Astrocyte (in vitro differentiated cells and primary cell): ENCODE results near the gene DENND11. TPM values are rescaled to one million over a fixed set of nuclear protein-coding genes. Genes with fewer than 3 reads are reported as not detected.
A peak's percentile ranks its signal among the peaks of the same experiment; 100 is the strongest.

Source experiments
- DNase-seq: peaks from one replicate; pipeline ENCODE4 v3.0.0-alpha.2; 2010; ENCODE audit warnings: low read depth
- FAIRE-seq: peaks from 2 replicates; lab custom pipeline; 2011; peaks lifted over from hg19 to GRCh38; lab: Jason Lieb, UNC
- H2AFZ ChIP-seq: 2 replicates; pipeline ENCODE4 v1.6.0; 2012; ENCODE audit warnings: low read depth, low read length, inconsistent platforms
- H3K27ac ChIP-seq: 2 replicates; pipeline ENCODE4 v1.5.1; 2011; ENCODE audit warnings: low read depth, low read length, inconsistent platforms
- H3K27me3 ChIP-seq: 2 replicates; pipeline ENCODE4 v1.6.0; 2011; ENCODE audit warnings: low read length, inconsistent platforms; ENCODE audit not compliant: insufficient read depth
- H3K36me3 ChIP-seq: 2 replicates; pipeline ENCODE4 v1.5.1; 2011; ENCODE audit warnings: low read length, inconsistent platforms; ENCODE audit not compliant: insufficient read depth
- H3K4me1 ChIP-seq: 2 replicates; pipeline ENCODE4 v1.5.1; 2011; ENCODE audit warnings: low read length, inconsistent platforms; ENCODE audit not compliant: insufficient read depth
- H3K4me2 ChIP-seq: 2 replicates; pipeline ENCODE4 v1.6.0; 2012; ENCODE audit warnings: low read length, inconsistent platforms
- H3K4me3 ChIP-seq: 2 replicates; pipeline ENCODE4 v1.5.1; 2011; ENCODE audit warnings: low read depth, mild to moderate bottlenecking, low read length, inconsistent platforms; ENCODE audit not compliant: insufficient read depth
- H3K79me2 ChIP-seq: 2 replicates; pipeline ENCODE4 v1.6.0; 2012; ENCODE audit warnings: mild to moderate bottlenecking, low read length, inconsistent platforms; ENCODE audit not compliant: insufficient read depth
- H3K9ac ChIP-seq: 2 replicates; pipeline ENCODE4 v1.6.0; 2012; ENCODE audit warnings: mild to moderate bottlenecking, low read length, inconsistent platforms
- H3K9me3 ChIP-seq: 2 replicates; pipeline ENCODE4 v1.5.1; 2012; ENCODE audit warnings: low read depth, mild to moderate bottlenecking, low read length, inconsistent platforms; ENCODE audit not compliant: insufficient read depth
- H4K20me1 ChIP-seq: 2 replicates; pipeline ENCODE4 v1.6.0; 2012; ENCODE audit warnings: low read length, inconsistent platforms; ENCODE audit not compliant: insufficient read depth
- H3K27ac Mint-ChIP-seq: one replicate; pipeline ENCODE4 v1.8.0; 2021; ENCODE audit warnings: mild to moderate bottlenecking, mixed read lengths; ENCODE audit not compliant: unreplicated experiment
- H3K27me3 Mint-ChIP-seq: one replicate; pipeline ENCODE4 v1.8.0; 2021; ENCODE audit warnings: low read depth, mixed read lengths; ENCODE audit not compliant: unreplicated experiment
- H3K36me3 Mint-ChIP-seq: one replicate; pipeline ENCODE4 v1.8.0; 2021; ENCODE audit warnings: low read depth, mixed read lengths; ENCODE audit not compliant: unreplicated experiment
- H3K4me1 Mint-ChIP-seq: one replicate; pipeline ENCODE4 v1.8.0; 2021; ENCODE audit warnings: low read depth, mixed read lengths; ENCODE audit not compliant: unreplicated experiment
- H3K4me3 Mint-ChIP-seq: one replicate; pipeline ENCODE4 v1.8.0; 2021; ENCODE audit warnings: mild to moderate bottlenecking, moderate library complexity, mixed read lengths; ENCODE audit not compliant: unreplicated experiment
- H3K9me3 Mint-ChIP-seq: one replicate; pipeline ENCODE4 v1.8.0; 2021; ENCODE audit warnings: mild to moderate bottlenecking, mixed read lengths; ENCODE audit not compliant: unreplicated experiment
- EZH2 ChIP-seq: IDR thresholded peaks from 2 replicates; pipeline ENCODE4 v1.6.1; 2012; ENCODE audit warnings: mild to moderate bottlenecking, low read length, inconsistent platforms; ENCODE audit not compliant: insufficient read depth
- total RNA-seq: library from RNA; stranded (reverse); gene quantifications from 2 replicates; pipeline ENCODE4 v1.2.1, GENCODE V29; 2021
- TF ChIP-seq, protein P1 (sequence below): IDR thresholded peaks from 2 replicates; pipeline ENCODE4 v1.5.1; 2011; ENCODE audit warnings: low read depth, mild to moderate bottlenecking, inconsistent platforms, low read length, moderate library complexity; ENCODE audit not compliant: insufficient read depth

DENND11 gene
- total RNA-seq, 1 donor from 2014 or later, result 10.5 TPM

DNA sequence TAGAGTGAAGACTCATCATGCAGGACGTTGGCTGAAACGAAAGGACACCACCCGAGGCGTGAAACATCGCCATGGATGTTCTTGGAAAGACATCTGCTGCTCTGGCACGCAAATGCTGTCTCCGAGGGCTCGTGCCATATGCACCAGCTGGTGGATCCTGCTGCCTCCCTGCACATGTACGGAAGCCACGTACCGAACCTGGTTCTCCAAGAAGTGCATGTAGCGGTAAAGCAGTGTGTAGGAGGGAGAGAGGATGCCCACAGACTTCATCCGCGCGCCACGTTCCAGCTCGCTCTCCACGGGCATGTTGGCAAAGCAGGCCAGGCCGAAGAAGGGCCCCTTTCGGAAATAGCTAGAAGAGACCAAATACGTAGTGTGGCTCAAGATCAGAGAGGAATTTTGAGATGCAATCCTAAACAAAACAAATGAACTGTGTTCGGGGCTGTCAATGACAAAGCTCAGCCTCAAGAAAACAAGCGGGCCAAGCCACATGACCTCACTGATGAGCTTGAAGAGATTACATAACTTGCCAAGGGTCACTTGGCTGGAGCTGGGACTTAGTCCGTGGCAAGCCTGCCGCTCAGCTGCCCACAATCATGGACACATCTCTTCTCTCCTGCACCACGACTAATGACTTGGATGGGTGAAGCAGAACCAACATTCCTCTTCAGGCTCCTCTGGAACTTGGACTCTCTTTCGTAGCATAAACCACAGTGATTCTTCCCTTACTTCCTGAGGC is 16.5 kb downstream of the DENND11 start:
- H3K4me1 Mint-ChIP-seq, result no peaks in the 10 kb centered on the region
- H3K4me3 Mint-ChIP-seq, result no peak overlapping the region
- H3K9me3 Mint-ChIP-seq, result no peaks in the 10 kb centered on the region
- H3K27me3 ChIP-seq, result no peaks in the 10 kb centered on the region
- no peaks in the 10 kb centered on the region for H3K9me3 ChIP-seq
- DNase-seq (peak; percentile 53), FAIRE-seq (no peak)
- H3K36me3 ChIP-seq, result peaks cover 17% of the 10 kb centered on the region
- no peak overlapping the region for H3K4me3 ChIP-seq
- H3K27ac Mint-ChIP-seq, result no peak overlapping the region
- no peaks in the 10 kb centered on the region for H3K4me1 ChIP-seq
- peaks cover 30% of the 10 kb centered on the region for H4K20me1 ChIP-seq
- no peak overlapping the region for H3K4me2 ChIP-seq
- H3K27ac ChIP-seq, result no peak overlapping the region
- peaks cover 4% of the 10 kb centered on the region for H3K79me2 ChIP-seq
- H3K36me3 Mint-ChIP-seq, result no peaks in the 10 kb centered on the region
- H3K27me3 Mint-ChIP-seq, result no peaks in the 10 kb centered on the region
- TF ChIP-seq EZH2, result no peak
- TF ChIP-seq, protein P1, sequence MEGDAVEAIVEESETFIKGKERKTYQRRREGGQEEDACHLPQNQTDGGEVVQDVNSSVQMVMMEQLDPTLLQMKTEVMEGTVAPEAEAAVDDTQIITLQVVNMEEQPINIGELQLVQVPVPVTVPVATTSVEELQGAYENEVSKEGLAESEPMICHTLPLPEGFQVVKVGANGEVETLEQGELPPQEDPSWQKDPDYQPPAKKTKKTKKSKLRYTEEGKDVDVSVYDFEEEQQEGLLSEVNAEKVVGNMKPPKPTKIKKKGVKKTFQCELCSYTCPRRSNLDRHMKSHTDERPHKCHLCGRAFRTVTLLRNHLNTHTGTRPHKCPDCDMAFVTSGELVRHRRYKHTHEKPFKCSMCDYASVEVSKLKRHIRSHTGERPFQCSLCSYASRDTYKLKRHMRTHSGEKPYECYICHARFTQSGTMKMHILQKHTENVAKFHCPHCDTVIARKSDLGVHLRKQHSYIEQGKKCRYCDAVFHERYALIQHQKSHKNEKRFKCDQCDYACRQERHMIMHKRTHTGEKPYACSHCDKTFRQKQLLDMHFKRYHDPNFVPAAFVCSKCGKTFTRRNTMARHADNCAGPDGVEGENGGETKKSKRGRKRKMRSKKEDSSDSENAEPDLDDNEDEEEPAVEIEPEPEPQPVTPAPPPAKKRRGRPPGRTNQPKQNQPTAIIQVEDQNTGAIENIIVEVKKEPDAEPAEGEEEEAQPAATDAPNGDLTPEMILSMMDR, result no peak
- no peak overlapping the region for H3K9ac ChIP-seq
- no peak overlapping the region for H2AFZ ChIP-seq

DNA sequence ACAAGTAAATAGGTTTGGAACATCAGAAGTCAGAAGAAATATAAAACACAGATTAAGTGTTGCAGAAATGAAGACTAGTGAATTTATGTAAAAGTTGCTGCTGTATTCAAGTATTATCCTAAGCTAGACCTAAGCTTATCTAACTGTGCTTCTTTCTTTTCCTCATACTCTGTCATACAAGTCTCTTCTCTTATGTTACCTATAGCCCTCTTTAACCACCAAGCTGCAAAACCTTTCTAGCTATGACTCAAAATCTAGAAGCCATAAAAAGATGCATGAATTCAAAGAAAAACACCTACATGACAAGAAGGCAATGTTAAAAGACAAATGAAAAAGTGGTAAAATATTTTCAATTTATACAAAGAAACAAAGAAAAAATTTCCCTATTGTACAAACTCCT is 23.0 kb downstream of the DENND11 start:
- Mint-ChIP-seq H3K27me3 (no peaks in the 10 kb centered on the region), H3K4me3 (no peak overlapping the region), H3K36me3 (no peaks in the 10 kb centered on the region), H3K4me1 (peaks cover 12% of the 10 kb centered on the region), H3K27ac (no peak overlapping the region), H3K9me3 (peaks cover 1% of the 10 kb centered on the region)
- no peak overlapping the region for H3K9ac ChIP-seq
- H3K9me3 ChIP-seq, result no peaks in the 10 kb centered on the region
- no peak overlapping the region for H3K4me3 ChIP-seq
- no peaks in the 10 kb centered on the region for H3K79me2 ChIP-seq
- peaks cover 20% of the 10 kb centered on the region for H3K4me1 ChIP-seq
- FAIRE-seq (no peak), DNase-seq (no peak)
- H4K20me1 ChIP-seq, result no peaks in the 10 kb centered on the region
- TF ChIP-seq, protein P1, result no peak
- TF ChIP-seq EZH2, result no peak
- no peak overlapping the region for H3K27ac ChIP-seq
- no peak overlapping the region for H2AFZ ChIP-seq
- no peak overlapping the region for H3K4me2 ChIP-seq
- H3K36me3 ChIP-seq, result peaks cover 12% of the 10 kb centered on the region
- no peaks in the 10 kb centered on the region for H3K27me3 ChIP-seq

DNA sequence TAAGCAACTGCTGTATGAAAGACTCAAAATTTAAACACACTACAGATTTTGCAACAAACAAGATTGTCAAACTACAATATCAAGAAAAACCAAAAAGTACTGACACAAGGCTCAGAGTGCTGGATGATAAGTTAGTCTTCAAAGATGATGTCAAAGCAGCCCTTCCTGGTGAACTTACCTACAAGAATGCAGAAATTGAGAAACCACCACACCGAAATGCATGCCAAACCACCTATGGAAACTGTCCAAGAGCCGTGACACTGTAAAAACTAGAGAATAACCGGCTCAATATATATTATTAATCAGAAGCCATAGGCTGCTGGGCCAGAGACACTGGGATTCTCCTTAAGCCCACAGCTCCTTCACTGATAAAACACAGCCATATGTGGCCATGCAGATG is 25.3 kb downstream of the DENND11 start:
- Mint-ChIP-seq H3K4me1 (peaks cover 24% of the 10 kb centered on the region), H3K36me3 (peaks cover 10% of the 10 kb centered on the region), H3K9me3 (peaks cover 1% of the 10 kb centered on the region), H3K4me3 (no peak overlapping the region), H3K27me3 (no peaks in the 10 kb centered on the region), H3K27ac (no peak overlapping the region)
- peaks cover 6% of the 10 kb centered on the region for H3K36me3 ChIP-seq
- no peak overlapping the region for H3K4me2 ChIP-seq
- no peak overlapping the region for H3K4me3 ChIP-seq
- no peaks in the 10 kb centered on the region for H3K9me3 ChIP-seq
- TF ChIP-seq EZH2, result no peak
- TF ChIP-seq, protein P1, result no peak
- no peaks in the 10 kb centered on the region for H3K79me2 ChIP-seq
- peak overlapping the region; percentile 15 for H3K27ac ChIP-seq
- H2AFZ ChIP-seq, result no peak overlapping the region
- no peak overlapping the region for H3K9ac ChIP-seq
- no peaks in the 10 kb centered on the region for H3K27me3 ChIP-seq
- no peaks in the 10 kb centered on the region for H4K20me1 ChIP-seq
- DNase-seq (peak; percentile 77), FAIRE-seq (no peak)
- peaks cover 22% of the 10 kb centered on the region for H3K4me1 ChIP-seq
